ENCODE results near the gene AFF3.

The AFF3 gene

GRCh38 chr2:100107906-100108647 is 34.3 kb downstream of the AFF3 start:
- TF ChIP-seq EP300 (IDR thresholded peaks at IDR 0.05; ENCODE audit: borderline replicate concordance) (no peak), YY1 (IDR thresholded peaks at IDR 0.05; ENCODE audit: low read depth) (no peak), EGR1 (IDR thresholded peaks at IDR 0.05) (no peak), TEAD4 (IDR thresholded peaks at IDR 0.05) (no peak), RAD21 (IDR thresholded peaks at IDR 0.05; ENCODE audit: low read depth) (no peak), CEBPB (IDR thresholded peaks at IDR 0.05) (no peak), TCF12 (IDR thresholded peaks at IDR 0.05; ENCODE audit: low read depth) (no peak), ZBTB7A (IDR thresholded peaks at IDR 0.05; ENCODE audit: low read depth) (no peak), TAF1 (IDR thresholded peaks at IDR 0.05; ENCODE audit: low read depth) (no peak), CREB1 (IDR thresholded peaks at IDR 0.05; ENCODE audit: low read depth) (no peak), NFIC (IDR thresholded peaks at IDR 0.05) (no peak), USF1 (IDR thresholded peaks at IDR 0.05) (no peak), MAX (IDR thresholded peaks at IDR 0.05) (no peak), FOXM1 (IDR thresholded peaks at IDR 0.05; ENCODE audit: borderline replicate concordance, low read depth) (no peak), REST (IDR thresholded peaks at IDR 0.05; ENCODE audit: low read depth) (no peak)

DNA sequence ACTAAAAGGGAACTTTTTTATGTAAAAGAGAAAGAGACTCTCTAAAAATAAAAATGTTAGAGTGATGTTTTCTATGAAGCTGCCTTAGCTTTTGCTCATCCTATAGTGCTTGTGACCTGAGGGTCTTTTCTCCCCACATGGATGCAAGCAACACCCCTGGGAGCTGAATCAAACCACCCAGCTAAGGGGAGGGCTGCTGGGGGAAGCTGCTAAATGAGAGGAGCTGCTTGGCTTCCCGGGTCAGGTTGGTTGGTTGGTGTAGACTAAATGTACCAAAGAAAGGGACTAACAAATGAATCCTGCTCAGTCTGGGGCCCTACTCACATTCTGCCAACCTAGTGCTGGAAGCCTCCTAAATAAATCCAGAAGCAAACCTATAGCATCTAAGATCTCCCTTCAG is 35.0 kb downstream of the AFF3 start:
- TF ChIP-seq NFIC (IDR thresholded peaks at IDR 0.05): no peak
- no peak for TF ChIP-seq TCF12 (IDR thresholded peaks at IDR 0.05; ENCODE audit: low read depth)
- no peak for TF ChIP-seq FOXM1 (IDR thresholded peaks at IDR 0.05; ENCODE audit: borderline replicate concordance, low read depth)
- no peak for TF ChIP-seq YY1 (IDR thresholded peaks at IDR 0.05; ENCODE audit: low read depth)
- TF ChIP-seq TEAD4 (IDR thresholded peaks at IDR 0.05): no peak
- no peak for TF ChIP-seq MAX (IDR thresholded peaks at IDR 0.05)
- no peak for TF ChIP-seq RAD21 (IDR thresholded peaks at IDR 0.05; ENCODE audit: low read depth)
- no peak for TF ChIP-seq EP300 (IDR thresholded peaks at IDR 0.05; ENCODE audit: borderline replicate concordance)
- TF ChIP-seq USF1 (IDR thresholded peaks at IDR 0.05): no peak
- TF ChIP-seq CEBPB (IDR thresholded peaks at IDR 0.05): no peak
- no peak for TF ChIP-seq ZBTB7A (IDR thresholded peaks at IDR 0.05; ENCODE audit: low read depth)
- no peak for TF ChIP-seq REST (IDR thresholded peaks at IDR 0.05; ENCODE audit: low read depth)
- no peak for TF ChIP-seq TAF1 (IDR thresholded peaks at IDR 0.05; ENCODE audit: low read depth)
- TF ChIP-seq EGR1 (IDR thresholded peaks at IDR 0.05): no peak

- TF ChIP-seq REST (IDR thresholded peaks at IDR 0.05; ENCODE audit: low read depth) (no peak), CEBPB (IDR thresholded peaks at IDR 0.05) (no peak), EGR1 (IDR thresholded peaks at IDR 0.05) (no peak), NFIC (IDR thresholded peaks at IDR 0.05) (no peak), RAD21 (IDR thresholded peaks at IDR 0.05; ENCODE audit: low read depth) (no peak), CREB1 (IDR thresholded peaks at IDR 0.05; ENCODE audit: low read depth) (no peak), EP300 (IDR thresholded peaks at IDR 0.05; ENCODE audit: borderline replicate concordance) (no peak), TAF1 (IDR thresholded peaks at IDR 0.05; ENCODE audit: low read depth) (no peak), USF1 (IDR thresholded peaks at IDR 0.05) (no peak), MAX (IDR thresholded peaks at IDR 0.05) (no peak), YY1 (IDR thresholded peaks at IDR 0.05; ENCODE audit: low read depth) (no peak), TCF12 (IDR thresholded peaks at IDR 0.05; ENCODE audit: low read depth) (no peak), FOXM1 (IDR thresholded peaks at IDR 0.05; ENCODE audit: borderline replicate concordance, low read depth) (no peak), TEAD4 (IDR thresholded peaks at IDR 0.05) (no peak), ZBTB7A (IDR thresholded peaks at IDR 0.05; ENCODE audit: low read depth) (no peak)
Measured at GRCh38 chr2:100106460-100106859, 35.9 kb downstream of the AFF3 start.

Measured in Ishikawa (cell line).